GM10266 (cell line): ENCODE results near the gene PAQR9.
A peak's percentile ranks its signal among the peaks of the same experiment; 100 is the strongest.

Experiments used
- DNase-seq: peaks from one replicate; pipeline ENCODE4 v3.0.0; 2012; ENCODE audit errors: extremely low spot score
- TF ChIP-seq, protein P1 (sequence below): IDR thresholded peaks from 2 replicates; pipeline ENCODE4 v1.5.1; 2012; ENCODE audit warnings: mild to moderate bottlenecking, low read depth; ENCODE audit not compliant: control insufficient read depth, insufficient read depth; ENCODE audit errors: missing control alignments

PAQR9 gene, protein sequence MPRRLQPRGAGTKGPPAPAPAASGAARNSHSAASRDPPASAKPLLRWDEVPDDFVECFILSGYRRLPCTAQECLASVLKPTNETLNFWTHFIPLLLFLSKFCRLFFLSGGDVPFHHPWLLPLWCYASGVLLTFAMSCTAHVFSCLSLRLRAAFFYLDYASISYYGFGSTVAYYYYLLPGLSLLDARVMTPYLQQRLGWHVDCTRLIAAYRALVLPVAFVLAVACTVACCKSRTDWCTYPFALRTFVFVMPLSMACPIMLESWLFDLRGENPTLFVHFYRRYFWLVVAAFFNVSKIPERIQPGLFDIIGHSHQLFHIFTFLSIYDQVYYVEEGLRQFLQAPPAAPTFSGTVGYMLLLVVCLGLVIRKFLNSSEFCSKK

DNA sequence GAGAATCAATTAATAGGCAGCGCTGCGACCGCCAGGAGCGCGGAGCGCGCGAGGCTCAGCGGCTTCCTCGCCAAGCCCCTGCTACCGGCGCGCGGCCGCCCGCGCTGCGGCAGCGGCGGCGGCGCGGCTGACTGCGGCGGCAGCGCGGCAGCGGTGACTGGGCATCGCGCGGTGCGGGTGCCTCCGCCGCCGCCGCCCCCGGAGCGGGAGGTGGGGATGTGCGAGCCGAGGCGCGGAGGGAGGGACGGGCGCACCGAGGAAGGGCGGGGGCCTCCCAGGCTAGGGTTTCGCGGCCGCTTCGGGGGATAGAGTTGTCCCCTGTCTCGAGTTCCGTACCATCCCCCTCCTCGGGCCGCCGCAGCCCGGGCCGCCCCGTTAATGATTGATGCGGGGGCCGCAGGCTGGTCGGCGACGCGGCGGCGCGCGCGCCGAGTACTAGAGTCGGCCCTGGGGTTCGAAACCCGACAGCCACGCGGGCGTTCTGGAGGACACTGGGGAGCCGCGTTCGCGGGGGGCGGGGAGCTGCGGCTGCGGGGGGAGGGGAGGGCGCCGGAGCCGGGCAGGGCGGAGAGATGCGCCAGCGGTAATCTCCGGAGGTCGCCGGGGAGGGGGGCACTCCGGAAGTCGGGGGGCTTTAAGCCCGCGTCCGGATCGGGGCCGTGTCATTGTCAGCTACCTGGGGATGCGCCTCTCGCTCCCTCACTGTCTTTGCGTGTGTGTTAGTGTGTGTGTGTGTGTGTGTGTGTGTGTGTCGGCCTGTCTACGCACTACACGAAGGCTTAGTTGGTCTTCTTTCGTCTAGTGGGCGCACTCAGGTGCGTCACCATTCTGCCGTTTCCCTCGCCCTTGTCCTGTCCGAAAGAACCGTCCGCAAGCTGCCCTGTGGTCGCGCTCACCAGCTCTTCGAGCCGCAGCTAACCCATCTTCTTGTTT lies at the start of gene PAQR9:
Gene PAQR9, minus strand, starts transcription at position 159 of the 933 bp plus-strand sequence. CDS start 338 bp downstream, outside the sequence.
- TF ChIP-seq, protein P1, sequence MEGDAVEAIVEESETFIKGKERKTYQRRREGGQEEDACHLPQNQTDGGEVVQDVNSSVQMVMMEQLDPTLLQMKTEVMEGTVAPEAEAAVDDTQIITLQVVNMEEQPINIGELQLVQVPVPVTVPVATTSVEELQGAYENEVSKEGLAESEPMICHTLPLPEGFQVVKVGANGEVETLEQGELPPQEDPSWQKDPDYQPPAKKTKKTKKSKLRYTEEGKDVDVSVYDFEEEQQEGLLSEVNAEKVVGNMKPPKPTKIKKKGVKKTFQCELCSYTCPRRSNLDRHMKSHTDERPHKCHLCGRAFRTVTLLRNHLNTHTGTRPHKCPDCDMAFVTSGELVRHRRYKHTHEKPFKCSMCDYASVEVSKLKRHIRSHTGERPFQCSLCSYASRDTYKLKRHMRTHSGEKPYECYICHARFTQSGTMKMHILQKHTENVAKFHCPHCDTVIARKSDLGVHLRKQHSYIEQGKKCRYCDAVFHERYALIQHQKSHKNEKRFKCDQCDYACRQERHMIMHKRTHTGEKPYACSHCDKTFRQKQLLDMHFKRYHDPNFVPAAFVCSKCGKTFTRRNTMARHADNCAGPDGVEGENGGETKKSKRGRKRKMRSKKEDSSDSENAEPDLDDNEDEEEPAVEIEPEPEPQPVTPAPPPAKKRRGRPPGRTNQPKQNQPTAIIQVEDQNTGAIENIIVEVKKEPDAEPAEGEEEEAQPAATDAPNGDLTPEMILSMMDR, result no peak
- peak; percentile 57 for DNase-seq

DNA sequence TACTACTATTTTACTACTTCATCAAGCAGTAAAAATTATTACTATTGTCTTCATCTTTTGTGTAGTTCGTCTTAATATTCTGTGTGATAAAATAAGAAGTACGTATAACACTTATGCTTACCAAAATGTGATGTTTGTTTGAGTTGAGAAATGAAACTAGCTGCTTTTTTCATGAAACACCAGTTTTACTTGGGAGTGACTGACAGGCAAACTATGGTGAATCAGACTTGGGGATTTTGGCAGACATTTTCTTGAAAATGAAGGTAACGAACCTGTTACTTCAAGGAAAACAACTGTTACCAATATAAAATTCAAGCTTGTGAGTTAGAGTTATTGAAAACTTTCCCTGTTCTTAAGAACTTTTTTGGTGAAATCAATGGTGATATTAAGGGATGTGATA lies 48.2 kb upstream of the PAQR9 start:
- TF ChIP-seq, protein P1, result no peak
- no peak for DNase-seq

DNA sequence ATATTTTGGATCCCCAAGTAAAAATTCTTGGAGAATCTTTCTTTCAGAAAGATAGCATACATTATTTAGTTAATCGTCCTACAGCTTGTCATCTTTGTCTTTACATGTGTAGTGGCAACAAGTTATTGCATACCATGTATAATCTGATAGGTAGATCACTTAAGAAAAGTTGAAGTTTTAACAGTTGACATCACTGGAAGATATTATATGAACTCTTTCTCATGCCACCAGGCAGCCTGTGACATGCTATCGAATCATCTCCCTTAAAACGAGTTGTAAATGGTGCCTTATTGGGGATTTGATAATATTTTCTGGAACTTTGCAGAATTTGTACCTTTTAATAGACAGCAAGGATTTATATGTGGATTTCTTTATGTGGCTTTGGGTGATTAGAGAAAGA lies 46.5 kb upstream of the PAQR9 start:
- DNase-seq, result no peak
- TF ChIP-seq, protein P1, result no peak

DNA sequence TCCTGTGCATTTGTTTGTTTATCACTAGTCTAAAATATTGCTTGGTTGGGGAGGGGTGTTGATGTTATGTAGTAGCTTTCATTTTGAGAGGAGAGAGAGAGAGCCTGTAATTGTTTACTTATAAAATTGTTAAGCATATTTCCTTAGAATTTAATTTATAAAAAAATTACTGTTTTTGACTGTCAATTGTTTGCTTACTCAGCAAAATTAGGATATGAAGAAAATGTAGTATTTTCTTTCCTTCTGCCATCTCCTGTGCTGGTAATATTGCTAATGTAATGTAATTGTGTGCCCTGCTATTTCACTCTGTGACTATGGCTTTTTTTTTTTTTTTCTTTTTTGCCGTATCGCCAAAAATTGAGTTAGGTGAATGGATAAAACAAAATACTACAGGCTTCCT lies 41.3 kb upstream of the PAQR9 start:
- no peak for DNase-seq
- TF ChIP-seq, protein P1, result no peak

DNA sequence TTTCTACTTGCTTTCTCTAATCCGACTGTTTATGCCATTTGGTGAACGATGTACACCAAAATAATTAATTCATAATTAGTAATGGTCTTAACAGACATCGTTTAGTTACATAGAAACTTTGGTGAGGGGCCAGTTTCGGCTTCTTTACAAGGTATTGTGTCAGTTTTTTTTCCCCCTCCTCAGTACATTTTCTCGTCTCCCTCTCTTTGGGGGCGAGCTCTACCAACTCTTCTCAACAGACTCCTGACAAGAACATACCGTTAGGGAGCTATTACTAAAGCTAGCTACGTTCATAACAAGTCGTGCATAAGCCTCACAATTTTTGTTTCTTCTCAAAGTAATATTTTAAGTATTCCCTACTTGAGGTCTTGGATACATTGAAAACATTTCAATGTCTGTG lies 39.3 kb upstream of the PAQR9 start:
- no peak for DNase-seq
- TF ChIP-seq, protein P1, result no peak

DNA sequence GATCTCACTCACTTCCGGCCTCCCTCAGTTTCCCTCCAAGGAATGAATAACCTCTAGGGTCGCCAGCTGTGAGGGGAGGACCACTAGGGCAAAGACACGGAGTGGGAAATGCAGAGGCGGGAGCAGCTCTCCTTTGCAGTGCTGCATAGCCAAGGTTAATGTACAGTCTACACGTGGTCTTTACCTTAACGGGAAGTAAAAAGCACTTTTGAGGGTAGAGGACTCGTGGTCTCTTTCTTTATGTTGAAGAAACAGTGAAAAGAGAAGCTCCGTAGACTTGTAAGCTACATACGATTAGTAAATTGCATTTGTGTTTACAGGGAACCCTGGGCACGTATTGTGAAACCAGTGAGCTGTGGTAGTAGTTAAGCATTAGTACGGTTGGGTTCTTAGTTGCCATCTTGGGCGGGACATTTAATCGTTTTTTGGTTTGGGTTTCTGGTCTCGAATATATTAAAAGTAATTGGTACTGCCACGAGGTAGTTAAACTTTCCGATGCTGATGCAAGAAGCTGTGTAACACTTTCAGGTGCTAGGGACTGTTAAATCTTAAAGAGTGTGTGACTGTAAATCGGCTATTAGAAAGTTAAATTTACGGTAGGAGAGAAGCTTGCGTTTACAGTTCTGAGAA lies 38.7 kb upstream of the PAQR9 start:
- DNase-seq, result no peak
- TF ChIP-seq, protein P1, result no peak
